ENCODE measurements around the gene ODAD4.

ODAD4 gene, protein sequence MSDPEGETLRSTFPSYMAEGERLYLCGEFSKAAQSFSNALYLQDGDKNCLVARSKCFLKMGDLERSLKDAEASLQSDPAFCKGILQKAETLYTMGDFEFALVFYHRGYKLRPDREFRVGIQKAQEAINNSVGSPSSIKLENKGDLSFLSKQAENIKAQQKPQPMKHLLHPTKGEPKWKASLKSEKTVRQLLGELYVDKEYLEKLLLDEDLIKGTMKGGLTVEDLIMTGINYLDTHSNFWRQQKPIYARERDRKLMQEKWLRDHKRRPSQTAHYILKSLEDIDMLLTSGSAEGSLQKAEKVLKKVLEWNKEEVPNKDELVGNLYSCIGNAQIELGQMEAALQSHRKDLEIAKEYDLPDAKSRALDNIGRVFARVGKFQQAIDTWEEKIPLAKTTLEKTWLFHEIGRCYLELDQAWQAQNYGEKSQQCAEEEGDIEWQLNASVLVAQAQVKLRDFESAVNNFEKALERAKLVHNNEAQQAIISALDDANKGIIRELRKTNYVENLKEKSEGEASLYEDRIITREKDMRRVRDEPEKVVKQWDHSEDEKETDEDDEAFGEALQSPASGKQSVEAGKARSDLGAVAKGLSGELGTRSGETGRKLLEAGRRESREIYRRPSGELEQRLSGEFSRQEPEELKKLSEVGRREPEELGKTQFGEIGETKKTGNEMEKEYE

GRCh38 chr17:41930009-41930832 lies at the start of gene ODAD4:
TSS of gene ODAD4 (plus strand) at chr17:41930617. CDS start at chr17:41930724, 107 bp downstream.
- Histone ChIP-seq H3K4me3 (ENCODE audit: low read length in 2 of 2) (peak within 1 kb of the TSS; percentile 89 to 92), H3K36me3 (ENCODE audit: control insufficient read depth in 2 of 2, insufficient read depth in 2 of 2, low read length in 2 of 2) (peaks cover 0 to 2% of the 10 kb centered on the region in 2 donors), H3K27ac (ENCODE audit: low read length) (peak within 1 kb of the TSS; percentile 89), H3K9ac (ENCODE audit: low read length in 2 of 2) (peak within 1 kb of the TSS; percentile 77 to 95), H3K4me1 (ENCODE audit: control insufficient read depth, insufficient read depth, low read length) (peaks cover 13% of the 10 kb centered on the region), H3K9me3 (ENCODE audit: control insufficient read depth in 2 of 2, low read length in 2 of 2) (no peaks in the 10 kb centered on the region), H3K27me3 (ENCODE audit: control insufficient read depth in 1 of 2, insufficient read depth in 2 of 2, low read length in 2 of 2) (no peaks in the 10 kb centered on the region)

DNA sequence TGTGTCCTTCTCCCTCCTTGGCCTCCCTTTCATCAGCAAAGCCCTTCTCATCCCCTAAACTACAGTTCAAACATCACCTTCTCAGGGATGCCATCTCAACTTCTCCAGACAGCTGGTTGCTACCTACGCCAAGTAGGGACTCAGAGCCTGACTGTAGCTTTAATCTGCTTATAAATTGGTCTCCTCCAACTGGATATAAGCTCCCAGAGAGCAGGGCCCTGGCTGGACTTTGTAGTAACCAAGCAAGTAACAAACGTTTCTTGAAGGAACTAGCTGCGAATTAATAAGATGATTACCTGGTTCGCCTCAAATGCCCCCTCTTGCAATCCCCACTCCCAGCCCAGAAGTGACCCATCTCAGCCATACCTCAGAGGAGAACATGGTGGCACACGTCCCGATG lies 47.7 kb upstream of the ODAD4 start:
- H3K27me3 ChIP-seq (ENCODE audit: control insufficient read depth in 1 of 2, insufficient read depth in 2 of 2, low read length in 2 of 2), result no peaks in the 10 kb centered on the region
- H3K36me3 ChIP-seq (ENCODE audit: control insufficient read depth in 2 of 2, insufficient read depth in 2 of 2, low read length in 2 of 2), result peaks cover 53 to 60% of the 10 kb centered on the region in 2 donors
- H3K4me3 ChIP-seq (ENCODE audit: low read length in 2 of 2), result no peak overlapping the region
- H3K27ac ChIP-seq (ENCODE audit: low read length), result no peak overlapping the region
- H3K9me3 ChIP-seq (ENCODE audit: control insufficient read depth in 2 of 2, low read length in 2 of 2), result no peaks in the 10 kb centered on the region
- no peak overlapping the region for H3K9ac ChIP-seq (ENCODE audit: low read length in 2 of 2)
- H3K4me1 ChIP-seq (ENCODE audit: control insufficient read depth, insufficient read depth, low read length), result no peaks in the 10 kb centered on the region

- no peak overlapping the region for H3K4me3 ChIP-seq (ENCODE audit: low read length in 2 of 2)
- H3K9ac ChIP-seq (ENCODE audit: low read length in 2 of 2), result no peak overlapping the region
- H3K4me1 ChIP-seq (ENCODE audit: control insufficient read depth, insufficient read depth, low read length), result no peaks in the 10 kb centered on the region
- peaks cover 43 to 53% of the 10 kb centered on the region in 2 donors for H3K36me3 ChIP-seq (ENCODE audit: control insufficient read depth in 2 of 2, insufficient read depth in 2 of 2, low read length in 2 of 2)
- no peak overlapping the region for H3K27ac ChIP-seq (ENCODE audit: low read length)
- H3K27me3 ChIP-seq (ENCODE audit: control insufficient read depth in 1 of 2, insufficient read depth in 2 of 2, low read length in 2 of 2), result no peaks in the 10 kb centered on the region
- H3K9me3 ChIP-seq (ENCODE audit: control insufficient read depth in 2 of 2, low read length in 2 of 2), result no peaks in the 10 kb centered on the region
Observed at GRCh38 chr17:41885733-41886132, 44.7 kb upstream of the ODAD4 start.

DNA sequence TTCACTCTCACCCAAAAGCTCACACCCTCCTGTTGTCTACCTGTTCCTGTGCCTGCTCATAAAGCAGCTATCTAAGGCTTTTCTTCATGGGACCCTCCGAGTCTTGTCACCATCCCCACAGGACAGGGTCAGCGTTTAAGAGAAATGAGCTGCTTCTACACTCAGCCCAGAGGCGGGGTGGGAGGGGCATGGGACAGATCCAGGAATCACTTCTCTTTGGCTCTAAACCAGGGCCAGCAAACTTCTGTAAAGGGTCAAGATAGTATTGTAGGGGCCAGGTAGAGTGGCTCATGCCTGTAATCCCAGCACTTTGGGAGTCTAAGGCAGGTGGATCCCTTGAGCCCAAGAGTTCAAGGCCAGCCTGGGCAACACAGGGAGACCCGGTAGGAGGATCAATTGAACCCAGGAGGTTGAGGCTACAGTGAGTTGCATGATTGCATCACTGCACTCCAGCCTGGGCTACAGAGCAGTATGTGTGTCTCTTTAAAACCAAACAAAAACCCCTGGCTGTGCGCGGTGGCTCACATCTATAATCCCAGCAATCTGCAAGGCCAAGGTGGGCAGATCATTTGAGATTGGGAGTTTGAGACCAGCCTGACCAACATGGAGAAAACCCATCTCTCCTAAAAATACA lies 42.0 kb upstream of the ODAD4 start:
- Histone ChIP-seq H3K9ac (ENCODE audit: low read length in 2 of 2) (no peak overlapping the region), H3K27me3 (ENCODE audit: control insufficient read depth in 1 of 2, insufficient read depth in 2 of 2, low read length in 2 of 2) (no peaks in the 10 kb centered on the region), H3K36me3 (ENCODE audit: control insufficient read depth in 2 of 2, insufficient read depth in 2 of 2, low read length in 2 of 2) (peaks cover 48 to 60% of the 10 kb centered on the region in 2 donors), H3K27ac (ENCODE audit: low read length) (no peak overlapping the region), H3K4me3 (ENCODE audit: low read length in 2 of 2) (no peak overlapping the region), H3K4me1 (ENCODE audit: control insufficient read depth, insufficient read depth, low read length) (no peaks in the 10 kb centered on the region), H3K9me3 (ENCODE audit: control insufficient read depth in 2 of 2, low read length in 2 of 2) (no peaks in the 10 kb centered on the region)

DNA sequence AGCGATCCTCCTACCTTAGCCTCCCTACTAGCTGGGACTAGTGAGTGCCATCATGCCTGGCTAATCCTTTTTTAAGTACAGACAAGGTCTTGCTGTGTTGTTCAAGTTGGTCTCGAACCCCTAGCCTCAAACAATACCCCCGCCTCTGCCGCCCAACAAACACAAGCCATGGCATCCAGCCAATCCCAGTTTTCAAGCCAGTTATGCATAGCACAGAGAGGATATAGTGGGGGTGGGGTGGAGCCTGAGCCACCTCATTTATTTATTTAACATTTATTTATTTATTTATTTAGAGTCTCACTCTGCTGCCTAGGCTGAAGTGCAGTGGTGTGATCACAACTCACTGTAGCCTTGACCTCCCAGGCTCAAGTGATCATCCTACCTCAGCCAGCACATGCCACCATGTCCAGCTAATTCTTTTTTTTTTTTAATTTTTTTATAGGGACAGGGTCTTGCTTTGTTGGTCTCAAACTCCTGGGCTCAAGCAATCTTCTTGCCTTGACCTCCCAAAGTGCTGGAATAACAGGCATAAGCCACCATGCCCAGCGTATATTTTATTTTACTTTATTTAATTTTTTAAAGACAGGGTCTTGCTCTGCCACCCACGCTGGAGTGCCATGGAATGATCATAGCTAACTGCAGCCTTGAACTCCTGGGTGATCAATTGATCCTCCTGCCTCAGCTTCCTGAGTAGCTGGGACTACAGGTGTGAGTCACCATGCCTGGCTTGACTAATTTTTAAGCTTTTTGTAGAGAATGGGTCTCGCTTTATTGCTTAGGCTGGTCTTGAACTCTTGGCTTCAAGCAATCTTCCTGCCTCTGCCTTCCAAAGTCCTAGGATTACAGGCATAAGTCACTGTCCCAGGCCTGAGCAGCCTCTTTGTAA lies 39.0 kb upstream of the ODAD4 start:
- H3K27me3 ChIP-seq (ENCODE audit: control insufficient read depth in 1 of 2, insufficient read depth in 2 of 2, low read length in 2 of 2), result no peaks in the 10 kb centered on the region
- peaks cover 32 to 48% of the 10 kb centered on the region in 2 donors for H3K36me3 ChIP-seq (ENCODE audit: control insufficient read depth in 2 of 2, insufficient read depth in 2 of 2, low read length in 2 of 2)
- no peaks in the 10 kb centered on the region for H3K9me3 ChIP-seq (ENCODE audit: control insufficient read depth in 2 of 2, low read length in 2 of 2)
- no peak overlapping the region for H3K9ac ChIP-seq (ENCODE audit: low read length in 2 of 2)
- H3K27ac ChIP-seq (ENCODE audit: low read length), result no peak overlapping the region
- no peak overlapping the region for H3K4me3 ChIP-seq (ENCODE audit: low read length in 2 of 2)
- H3K4me1 ChIP-seq (ENCODE audit: control insufficient read depth, insufficient read depth, low read length), result peaks cover 18% of the 10 kb centered on the region

- Histone ChIP-seq H3K4me3 (ENCODE audit: low read length in 2 of 2) (no peak overlapping the region), H3K9ac (ENCODE audit: low read length in 2 of 2) (no peak overlapping the region), H3K9me3 (ENCODE audit: control insufficient read depth in 2 of 2, low read length in 2 of 2) (no peaks in the 10 kb centered on the region), H3K36me3 (ENCODE audit: control insufficient read depth in 2 of 2, insufficient read depth in 2 of 2, low read length in 2 of 2) (peaks cover 33 to 51% of the 10 kb centered on the region in 2 donors), H3K4me1 (ENCODE audit: control insufficient read depth, insufficient read depth, low read length) (peaks cover 19% of the 10 kb centered on the region), H3K27me3 (ENCODE audit: control insufficient read depth in 1 of 2, insufficient read depth in 2 of 2, low read length in 2 of 2) (no peaks in the 10 kb centered on the region), H3K27ac (ENCODE audit: low read length) (no peak overlapping the region)
Observed at GRCh38 chr17:41892021-41892376, 38.4 kb upstream of the ODAD4 start.

- Histone ChIP-seq H3K36me3 (ENCODE audit: control insufficient read depth in 2 of 2, insufficient read depth in 2 of 2, low read length in 2 of 2) (peaks cover 39 to 48% of the 10 kb centered on the region in 2 donors), H3K9me3 (ENCODE audit: control insufficient read depth in 2 of 2, low read length in 2 of 2) (no peaks in the 10 kb centered on the region), H3K4me3 (ENCODE audit: low read length in 2 of 2) (no peak overlapping the region), H3K9ac (ENCODE audit: low read length in 2 of 2) (no peak overlapping the region), H3K4me1 (ENCODE audit: control insufficient read depth, insufficient read depth, low read length) (peaks cover 19% of the 10 kb centered on the region), H3K27me3 (ENCODE audit: control insufficient read depth in 1 of 2, insufficient read depth in 2 of 2, low read length in 2 of 2) (no peaks in the 10 kb centered on the region), H3K27ac (ENCODE audit: low read length) (no peak overlapping the region)
Observed at GRCh38 chr17:41893384-41893783, 37.0 kb upstream of the ODAD4 start.

DNA sequence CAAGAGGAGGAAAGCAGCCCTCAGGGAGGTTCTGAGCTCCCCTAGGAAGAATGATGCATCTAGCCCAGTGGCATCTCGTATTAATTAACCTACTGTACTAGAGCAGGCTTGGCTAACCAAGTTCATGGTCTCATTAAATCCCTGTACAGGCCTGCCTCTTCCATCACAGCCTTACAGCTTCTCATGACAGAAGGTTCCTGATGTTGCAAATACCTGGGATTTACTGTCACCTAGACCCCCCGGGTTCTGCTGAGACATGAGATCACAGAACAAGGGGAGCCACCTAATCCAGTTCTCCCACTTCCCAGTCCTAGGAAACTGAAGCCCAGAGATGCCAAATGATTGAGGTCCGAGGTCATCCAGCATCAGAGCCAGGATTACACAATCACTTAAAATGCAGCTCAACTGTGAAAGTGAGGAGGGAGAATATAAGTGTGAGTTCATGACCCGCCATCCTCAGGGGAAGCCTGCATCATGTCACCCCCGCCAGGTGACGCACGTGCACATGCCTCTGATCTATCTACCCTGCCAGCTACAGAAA lies 35.6 kb upstream of the ODAD4 start:
- H3K9me3 ChIP-seq (ENCODE audit: control insufficient read depth in 2 of 2, low read length in 2 of 2), result no peaks in the 10 kb centered on the region
- peaks cover 42 to 50% of the 10 kb centered on the region in 2 donors for H3K36me3 ChIP-seq (ENCODE audit: control insufficient read depth in 2 of 2, insufficient read depth in 2 of 2, low read length in 2 of 2)
- H3K27ac ChIP-seq (ENCODE audit: low read length), result peak overlapping the region; percentile 64
- H3K4me3 ChIP-seq (ENCODE audit: low read length in 2 of 2), result no peak overlapping the region
- H3K4me1 ChIP-seq (ENCODE audit: control insufficient read depth, insufficient read depth, low read length), result peaks cover 19% of the 10 kb centered on the region
- peak overlapping the region; percentile 21 to 38 for H3K9ac ChIP-seq (ENCODE audit: low read length in 2 of 2)
- H3K27me3 ChIP-seq (ENCODE audit: control insufficient read depth in 1 of 2, insufficient read depth in 2 of 2, low read length in 2 of 2), result no peaks in the 10 kb centered on the region

- peaks cover 40 to 51% of the 10 kb centered on the region in 2 donors for H3K36me3 ChIP-seq (ENCODE audit: control insufficient read depth in 2 of 2, insufficient read depth in 2 of 2, low read length in 2 of 2)
- peak overlapping the region; percentile 64 for H3K27ac ChIP-seq (ENCODE audit: low read length)
- H3K9me3 ChIP-seq (ENCODE audit: control insufficient read depth in 2 of 2, low read length in 2 of 2), result no peaks in the 10 kb centered on the region
- H3K27me3 ChIP-seq (ENCODE audit: control insufficient read depth in 1 of 2, insufficient read depth in 2 of 2, low read length in 2 of 2), result no peaks in the 10 kb centered on the region
- H3K4me3 ChIP-seq (ENCODE audit: low read length in 2 of 2), result no peak overlapping the region
- peak overlapping the region in 1 of 2 donors; percentile 38 for H3K9ac ChIP-seq (ENCODE audit: low read length in 2 of 2)
- peaks cover 19% of the 10 kb centered on the region for H3K4me1 ChIP-seq (ENCODE audit: control insufficient read depth, insufficient read depth, low read length)
Observed at GRCh38 chr17:41895617-41896016, 34.8 kb upstream of the ODAD4 start.
